NK-92 (cell line): ENCODE measurements around the gene PAPOLB.
"Not testable (repeated sequence)": the region's sequence is repeated elsewhere in the genome, so short reads cannot be mapped to it uniquely, and the experiment has no call there.

Source experiments
- DNase-seq: peaks from one replicate; lab custom pipeline; 2025; ENCODE audit not compliant: unreplicated experiment; lab: John Stamatoyannopoulos, UW

The PAPOLB gene

GRCh38 chr7:4861673-4862072 is at the start of gene PAPOLB:
Gene PAPOLB (minus strand): TSS chr7:4862030. CDS start chr7:4861810, 220 bp downstream.
- no peak for DNase-seq

GRCh38 chr7:4911111-4911828 is 49.4 kb upstream of the PAPOLB start:
- no peak for DNase-seq

GRCh38 chr7:4906682-4907081 is 44.9 kb upstream of the PAPOLB start:
- DNase-seq = no peak

- no peak for DNase-seq
Observed at GRCh38 chr7:4905171-4905570, 43.3 kb upstream of the PAPOLB start.

- no peak for DNase-seq
Observed at GRCh38 chr7:4904346-4904745, 42.5 kb upstream of the PAPOLB start.

- no peak for DNase-seq
Observed at GRCh38 chr7:4895766-4896165, 33.9 kb upstream of the PAPOLB start.

- no peak for DNase-seq
Observed at GRCh38 chr7:4894482-4894881, 32.7 kb upstream of the PAPOLB start.

- no peak for DNase-seq
Observed at GRCh38 chr7:4893929-4894475, 32.2 kb upstream of the PAPOLB start.

- not testable (repeated sequence) for DNase-seq
Observed at GRCh38 chr7:4893188-4893587, 31.4 kb upstream of the PAPOLB start.

- not testable (repeated sequence) for DNase-seq
Observed at GRCh38 chr7:4891522-4891921, 29.7 kb upstream of the PAPOLB start.

GRCh38 chr7:4889682-4890081 is 27.9 kb upstream of the PAPOLB start:
- no peak for DNase-seq

- no peak for DNase-seq
Observed at GRCh38 chr7:4888161-4888560, 26.3 kb upstream of the PAPOLB start.

- DNase-seq = no peak
Observed at GRCh38 chr7:4886671-4887070, 24.8 kb upstream of the PAPOLB start.

- no peak for DNase-seq
Observed at GRCh38 chr7:4885317-4885807, 23.5 kb upstream of the PAPOLB start.

- no peak for DNase-seq
Observed at GRCh38 chr7:4884164-4884563, 22.3 kb upstream of the PAPOLB start.

GRCh38 chr7:4883372-4884144 is 21.7 kb upstream of the PAPOLB start, which contains the start of gene RADIL:
Gene RADIL (minus strand): TSS chr7:4883716. CDS start chr7:4878139, 5,577 bp downstream.
- DNase-seq = no peak

GRCh38 chr7:4883033-4883371 is 21.2 kb upstream of the PAPOLB start:
- no peak for DNase-seq

GRCh38 chr7:4882169-4883032 is 20.6 kb upstream of the PAPOLB start:
- no peak for DNase-seq

- DNase-seq = no peak
Observed at GRCh38 chr7:4880218-4880617, 18.4 kb upstream of the PAPOLB start.

GRCh38 chr7:4879396-4880081 is 17.7 kb upstream of the PAPOLB start:
- DNase-seq = no peak
